GM19397 (cell line): ENCODE results near the gene SMYD2.

Experiments
- ATAC-seq: cut with Tn5 transposase; IDR thresholded peaks from one replicate; pipeline ENCODE4 v1.9.1; 2021; ENCODE audit warnings: mild to moderate bottlenecking, moderate library complexity; ENCODE audit not compliant: unreplicated experiment

The SMYD2 gene

GRCh38 chr1:214384373-214385079, 103.6 kb downstream of the SMYD2 start:
- no peak for ATAC-seq

- no peak for ATAC-seq
These were observed 104.5 kb downstream of the SMYD2 start for GRCh38 chr1:214385428-214385827.

DNA sequence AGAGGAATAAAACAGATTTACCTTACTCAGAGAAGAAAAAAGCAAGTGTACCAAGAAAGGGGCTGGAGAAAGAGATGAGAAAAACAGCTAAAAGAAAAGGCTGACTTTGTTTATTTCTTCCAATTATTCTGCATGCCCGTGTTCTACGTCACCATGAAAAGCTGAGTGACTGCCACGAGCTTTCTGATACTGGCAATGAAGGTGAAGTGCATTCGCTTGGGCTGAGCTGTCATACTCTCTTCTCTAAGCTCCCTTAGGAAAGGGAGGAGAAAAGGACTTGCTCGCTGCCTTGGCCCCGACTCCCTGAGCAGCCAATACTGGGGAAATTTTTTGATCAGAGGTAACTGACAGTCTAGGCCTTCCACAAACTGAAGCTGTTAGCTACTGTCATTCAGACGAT, 105.4 kb downstream of the SMYD2 start:
- no peak for ATAC-seq
